K562 treated with DMSO at 1 percent for 4 hours (cell line): ENCODE measurements around the gene KRTAP17-1. TPM values are rescaled to one million over a fixed set of nuclear protein-coding genes. Genes with fewer than 3 reads are reported as not detected.

Experiments
- total RNA-seq: library from RNA; unstranded; fragments of 300-600 nt; gene quantifications from 2 replicates; pipeline ENCODE4 v1.2.3, GENCODE V29; 2022; ENCODE audit not compliant: insufficient read depth

Gene KRTAP17-1
- not detected in 2 replicates for total RNA-seq

GRCh38 chr17:41315204-41315794 lies at the start of gene KRTAP17-1:
Gene KRTAP17-1, minus strand, starts transcription at chr17:41315710. Its CDS starts 60 bp downstream, at chr17:41315650.

DNA sequence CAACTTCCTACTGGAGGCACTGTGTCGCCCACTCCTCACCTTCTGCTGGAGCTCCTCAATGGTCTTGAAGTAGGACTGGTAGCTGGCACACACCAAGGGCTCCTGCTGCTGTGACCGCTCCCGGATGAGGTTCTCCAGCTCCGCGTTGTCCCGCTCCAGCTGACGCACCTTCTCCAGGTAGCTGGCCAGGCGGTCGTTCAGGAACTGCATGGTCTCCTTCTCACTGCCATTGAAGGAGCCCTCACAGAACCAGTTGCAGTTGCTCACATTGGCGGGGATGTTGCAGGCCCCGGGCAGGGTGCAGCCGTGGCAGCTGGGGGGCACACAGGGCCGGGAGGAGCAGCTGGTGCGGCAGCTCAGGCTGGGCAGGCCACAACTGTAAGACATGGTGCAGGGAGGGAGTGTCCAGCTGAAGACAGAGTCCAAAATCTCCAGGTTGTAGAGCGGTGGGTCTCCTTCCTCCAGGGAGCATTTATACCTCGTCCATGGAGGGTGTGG lies 34.9 kb upstream of the KRTAP17-1 start, which contains the start of gene KRT33A:
Gene KRT33A, minus strand, starts transcription at position 448 of the 498 bp plus-strand sequence. Its CDS starts 61 bp downstream, at position 387.

DNA sequence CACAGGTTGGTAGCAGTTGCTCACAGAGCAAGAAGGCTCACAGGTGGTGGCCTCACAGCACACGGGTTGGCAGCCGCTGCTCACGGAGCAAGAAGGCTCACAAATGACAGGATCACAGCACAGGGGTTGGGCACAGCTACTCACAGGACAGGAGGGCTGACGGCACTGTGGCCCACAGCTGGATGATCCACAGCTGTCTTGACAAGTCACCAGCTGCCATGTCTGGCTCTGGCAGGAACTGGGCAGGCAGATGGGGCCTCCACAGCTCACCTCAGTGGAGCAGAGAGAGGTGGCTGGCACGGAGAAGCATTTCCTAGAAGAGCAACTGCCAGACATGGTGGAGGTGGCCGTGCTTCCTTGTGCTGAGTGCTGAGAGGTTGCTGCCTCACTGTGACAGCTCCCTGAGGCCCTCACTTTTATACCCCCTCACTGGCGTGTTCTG lies 6.6 kb downstream of the KRTAP17-1 start, which contains the start of gene KRTAP16-1:
Gene KRTAP16-1, minus strand, starts transcription at position 392 of the 442 bp plus-strand sequence. Its CDS starts 56 bp downstream, at position 336.

DNA sequence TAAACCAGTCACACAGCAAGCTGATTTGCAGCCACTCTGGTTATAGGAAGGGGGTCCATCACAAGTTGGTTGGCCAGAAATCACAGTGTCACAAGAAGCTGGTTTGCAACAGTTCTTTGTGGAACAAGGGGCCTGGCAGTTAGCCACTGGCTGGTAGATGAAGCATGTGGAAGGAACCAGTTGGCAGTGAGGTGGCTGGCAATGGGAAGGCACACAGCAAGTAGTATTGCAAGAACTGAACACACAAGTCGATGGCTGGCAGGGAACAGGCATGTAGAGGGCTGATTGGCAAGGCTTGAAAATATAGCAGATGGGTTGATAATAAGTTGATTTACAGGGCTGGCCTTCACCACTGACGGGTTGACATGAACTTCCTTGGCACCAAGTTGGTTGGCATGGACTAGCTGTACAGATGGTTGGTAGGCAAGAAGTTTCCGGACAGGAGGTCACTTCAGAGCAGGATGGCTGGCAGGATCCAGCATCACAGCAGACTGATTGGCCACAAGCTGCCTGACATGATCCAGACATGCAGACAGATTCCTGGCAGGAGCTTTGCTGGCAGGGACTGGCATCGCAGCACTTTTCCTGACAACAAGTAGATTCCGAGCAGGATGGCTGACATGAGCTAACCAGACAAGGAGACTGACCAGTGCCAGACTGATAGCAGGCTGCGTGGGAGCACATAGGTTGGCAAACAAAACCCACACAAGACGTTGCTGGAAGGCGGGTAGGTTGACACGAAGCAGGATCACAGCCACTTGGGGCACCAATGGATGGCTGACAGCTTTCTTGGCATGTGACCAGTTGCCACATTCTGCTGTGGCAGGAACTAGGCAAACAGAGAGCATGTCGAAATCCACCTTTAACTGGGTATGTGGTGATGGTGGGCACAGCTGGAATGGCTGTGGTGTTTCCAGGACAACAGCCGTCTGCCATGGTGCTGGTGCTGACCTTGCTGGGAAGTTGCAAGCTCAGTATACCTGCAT lies 13.3 kb downstream of the KRTAP17-1 start, which contains the start of gene KRTAP29-1:
Gene KRTAP29-1, minus strand, starts transcription at position 936 of the 986 bp plus-strand sequence. Its CDS starts 0 bp downstream, at position 936.

DNA sequence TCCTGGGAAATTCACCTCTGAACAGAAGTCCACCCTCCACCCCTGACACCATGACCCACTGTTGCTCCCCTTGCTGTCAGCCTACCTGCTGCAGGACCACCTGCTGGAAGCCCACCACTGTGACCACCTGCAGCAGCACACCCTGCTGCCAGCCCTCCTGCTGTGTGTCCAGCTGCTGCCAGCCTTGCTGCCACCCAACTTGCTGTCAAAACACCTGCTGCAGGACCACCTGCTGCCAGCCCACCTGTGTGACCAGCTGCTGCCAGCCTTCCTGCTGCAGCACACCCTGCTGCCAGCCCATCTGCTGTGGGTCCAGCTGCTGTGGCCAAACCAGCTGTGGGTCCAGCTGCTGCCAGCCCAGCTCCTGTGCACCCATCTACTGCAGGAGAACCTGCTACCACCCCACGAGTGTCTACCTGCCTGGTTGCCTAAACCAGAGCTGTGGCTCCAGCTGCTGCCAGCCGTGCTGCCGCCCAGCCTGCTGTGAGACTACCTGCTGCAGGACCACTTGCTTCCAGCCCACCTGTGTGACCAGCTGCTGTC lies 39.8 kb downstream of the KRTAP17-1 start, which contains the start of gene KRTAP9-7:
Gene KRTAP9-7, plus strand, starts transcription at position 51 of the 543 bp plus-strand sequence. Its CDS starts 0 bp downstream, at position 51.

DNA sequence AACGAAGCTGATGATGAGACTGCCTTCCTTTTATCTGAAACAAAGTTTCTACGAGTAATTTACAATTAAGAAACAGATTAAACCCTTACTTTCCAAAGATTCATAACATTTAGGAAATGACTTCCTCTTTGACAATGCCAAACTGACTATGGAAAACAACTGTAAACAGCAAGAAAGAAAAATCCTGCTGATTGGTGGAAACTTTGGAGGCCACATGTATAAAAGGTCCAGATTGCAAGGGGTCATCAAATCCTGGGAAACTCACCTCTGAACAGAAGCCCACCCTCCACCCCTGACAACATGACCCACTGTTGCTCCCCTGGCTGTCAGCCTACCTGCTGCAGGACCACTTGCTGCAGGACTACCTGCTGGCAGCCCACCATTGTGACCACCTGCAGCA lies 50.4 kb downstream of the KRTAP17-1 start, which contains the start of gene KRTAP9-6:
Gene KRTAP9-6, plus strand, starts transcription at position 301 of the 400 bp plus-strand sequence. Its CDS starts 0 bp downstream, at position 301.

Other genes with a start within 250 kb of the KRTAP17-1 start
- gene KRTAP2-4, start 249.8 kb downstream of the KRTAP17-1 start, total RNA-seq, result not detected in 2 replicates
- not detected in 2 replicates for gene KRTAP4-7, start 231.6 kb downstream of the KRTAP17-1 start, total RNA-seq
- not detected in 2 replicates for gene KRTAP4-8, start 217.6 kb downstream of the KRTAP17-1 start, total RNA-seq
- gene KRTAP4-16, start 213.5 kb downstream of the KRTAP17-1 start, total RNA-seq, result not detected in 2 replicates
- gene KRTAP4-9, start 210.3 kb downstream of the KRTAP17-1 start, total RNA-seq, result not detected in 2 replicates
- gene KRTAP4-11, start 197.3 kb downstream of the KRTAP17-1 start, total RNA-seq, result not detected in 2 replicates
- not detected in 2 replicates for gene KRTAP4-12, start 191.5 kb downstream of the KRTAP17-1 start, total RNA-seq
- not detected in 2 replicates for gene KRTAP4-6, start 175.2 kb downstream of the KRTAP17-1 start, total RNA-seq
- not detected in 2 replicates for gene KRTAP4-5, start 165.9 kb downstream of the KRTAP17-1 start, total RNA-seq
- gene KRTAP4-4, start 155.0 kb downstream of the KRTAP17-1 start, total RNA-seq, result not detected in 2 replicates
- gene KRTAP4-3, start 147.5 kb downstream of the KRTAP17-1 start, total RNA-seq, result not detected in 2 replicates
- gene KRTAP4-2, start 137.5 kb downstream of the KRTAP17-1 start, total RNA-seq, result not detected in 2 replicates
- gene KRTAP4-1, start 130.8 kb downstream of the KRTAP17-1 start, total RNA-seq, result not detected in 2 replicates
- not detected in 2 replicates for gene KRTAP9-1, start 125.8 kb downstream of the KRTAP17-1 start, total RNA-seq
- not detected in 2 replicates for gene KRTAP9-2, start 89.1 kb downstream of the KRTAP17-1 start, total RNA-seq
- not detected in 2 replicates for gene KRTAP9-3, start 83.3 kb downstream of the KRTAP17-1 start, total RNA-seq
- not detected in 2 replicates for gene KRTAP9-8, start 77.7 kb downstream of the KRTAP17-1 start, total RNA-seq
- gene KRTAP9-4, start 66.0 kb downstream of the KRTAP17-1 start, total RNA-seq, result not detected in 2 replicates
- gene KRTAP9-9, start 60.3 kb downstream of the KRTAP17-1 start, total RNA-seq, result not detected in 2 replicates
- not detected in 2 replicates for gene KRTAP9-6, start 50.3 kb downstream of the KRTAP17-1 start, total RNA-seq
- not detected in 2 replicates for gene KRTAP9-7, start 40.0 kb downstream of the KRTAP17-1 start, total RNA-seq
- gene KRTAP29-1, start 12.9 kb downstream of the KRTAP17-1 start, total RNA-seq, result not detected in 2 replicates
- gene KRTAP16-1, start 6.4 kb downstream of the KRTAP17-1 start, total RNA-seq, result not detected in 2 replicates
- gene KRT33A, start 35.1 kb upstream of the KRTAP17-1 start, total RNA-seq, result not detected in 2 replicates
- gene KRT33B, start 54.1 kb upstream of the KRTAP17-1 start, total RNA-seq, result not detected in 2 replicates
- gene KRT34, start 66.6 kb upstream of the KRTAP17-1 start, total RNA-seq, result not detected in 2 replicates
- gene KRT31, start 81.9 kb upstream of the KRTAP17-1 start, total RNA-seq, result not detected in 2 replicates
- not detected in 2 replicates for gene KRT37, start 108.9 kb upstream of the KRTAP17-1 start, total RNA-seq
- gene KRT38, start 125.3 kb upstream of the KRTAP17-1 start, total RNA-seq, result not detected in 2 replicates
- gene KRT32, start 151.7 kb upstream of the KRTAP17-1 start, total RNA-seq, result not detected in 2 replicates
- gene KRT35, start 165.4 kb upstream of the KRTAP17-1 start, total RNA-seq, result not detected in 2 replicates
- not detected in 2 replicates for gene KRT36, start 174.2 kb upstream of the KRTAP17-1 start, total RNA-seq
- not detected in 2 replicates for gene KRT13, start 189.9 kb upstream of the KRTAP17-1 start, total RNA-seq
- 1.0 TPM in 1 of 2 replicates, not detected in the other for gene KRT15, start 203.2 kb upstream of the KRTAP17-1 start, total RNA-seq
- gene KRT19, start 212.6 kb upstream of the KRTAP17-1 start, total RNA-seq, result 155 and 171 TPM in 2 replicates